ENCODE results near the gene ATG4D.

DNA sequence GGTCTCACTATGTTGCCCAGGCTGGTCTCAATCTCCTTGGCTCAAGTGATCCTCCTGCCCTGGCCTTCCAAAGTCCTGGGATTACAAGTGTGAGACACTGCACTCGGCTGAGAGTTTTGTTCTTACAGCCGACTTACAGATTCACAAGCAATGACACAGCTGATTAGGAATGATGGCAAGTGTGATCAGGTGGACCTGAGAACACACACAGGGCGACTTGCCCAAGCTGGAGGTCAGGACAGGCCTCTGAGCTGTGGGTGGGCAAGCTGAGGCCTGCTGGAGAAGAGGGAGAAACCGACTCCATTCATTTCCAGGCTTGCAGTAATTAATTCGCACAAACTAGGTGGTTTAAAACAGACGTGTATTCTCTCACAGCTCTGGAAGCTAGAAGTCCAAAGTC lies 8.1 kb upstream of the ATG4D start:
- TF ChIP-seq, protein P1, sequence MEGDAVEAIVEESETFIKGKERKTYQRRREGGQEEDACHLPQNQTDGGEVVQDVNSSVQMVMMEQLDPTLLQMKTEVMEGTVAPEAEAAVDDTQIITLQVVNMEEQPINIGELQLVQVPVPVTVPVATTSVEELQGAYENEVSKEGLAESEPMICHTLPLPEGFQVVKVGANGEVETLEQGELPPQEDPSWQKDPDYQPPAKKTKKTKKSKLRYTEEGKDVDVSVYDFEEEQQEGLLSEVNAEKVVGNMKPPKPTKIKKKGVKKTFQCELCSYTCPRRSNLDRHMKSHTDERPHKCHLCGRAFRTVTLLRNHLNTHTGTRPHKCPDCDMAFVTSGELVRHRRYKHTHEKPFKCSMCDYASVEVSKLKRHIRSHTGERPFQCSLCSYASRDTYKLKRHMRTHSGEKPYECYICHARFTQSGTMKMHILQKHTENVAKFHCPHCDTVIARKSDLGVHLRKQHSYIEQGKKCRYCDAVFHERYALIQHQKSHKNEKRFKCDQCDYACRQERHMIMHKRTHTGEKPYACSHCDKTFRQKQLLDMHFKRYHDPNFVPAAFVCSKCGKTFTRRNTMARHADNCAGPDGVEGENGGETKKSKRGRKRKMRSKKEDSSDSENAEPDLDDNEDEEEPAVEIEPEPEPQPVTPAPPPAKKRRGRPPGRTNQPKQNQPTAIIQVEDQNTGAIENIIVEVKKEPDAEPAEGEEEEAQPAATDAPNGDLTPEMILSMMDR (IDR thresholded peaks at IDR 0.05): no peak
- TF ChIP-seq ZFX (IDR thresholded peaks at IDR 0.05; ENCODE audit: borderline replicate concordance): no peak
